ENCODE data around the gene BROX. TPM values are rescaled to one million over a fixed set of nuclear protein-coding genes. Genes with fewer than 3 reads are reported as not detected.
"Not testable (repeated sequence)": the region's sequence is repeated elsewhere in the genome, so short reads cannot be mapped to it uniquely, and the experiment has no call there.

BROX gene
- total RNA-seq, 1 donor from 2014 or later: 32.5 TPM

DNA sequence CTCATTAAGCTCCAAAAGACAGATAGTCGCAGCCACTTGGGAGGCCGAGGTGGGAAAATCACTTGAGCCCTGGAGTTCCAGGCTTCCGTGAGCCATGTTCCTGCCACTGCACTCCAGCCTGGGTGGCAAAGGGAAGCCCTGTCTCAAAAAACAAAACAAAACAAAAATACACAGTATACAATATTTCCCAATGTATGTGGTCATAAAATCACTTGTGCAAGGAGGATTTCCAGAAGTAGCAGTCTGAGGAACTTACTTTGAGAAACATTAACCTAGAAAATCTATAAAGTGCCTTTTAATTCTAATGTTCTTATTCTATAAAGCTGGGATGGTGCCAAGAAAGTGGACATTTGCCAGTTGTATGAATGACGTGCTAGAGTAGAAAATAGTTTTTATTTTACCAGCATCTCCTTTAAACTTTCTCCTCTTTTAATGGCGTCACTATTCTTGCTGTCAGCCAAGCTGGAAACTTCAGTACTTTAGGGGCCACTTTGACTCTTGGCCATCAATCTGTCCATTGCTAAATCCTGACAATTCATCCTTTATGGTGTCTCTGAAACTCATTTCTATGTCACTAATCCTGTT, 47.2 kb downstream of the BROX start:
- peaks cover 12% of the 10 kb centered on the region for H3K27me3 Mint-ChIP-seq
- H3K9me3 Mint-ChIP-seq: peaks cover 4% of the 10 kb centered on the region
- H3K27ac Mint-ChIP-seq: no peak overlapping the region
- no peak for DNase-seq (ENCODE audit: extremely low spot score, unreplicated experiment)
- H3K36me3 Mint-ChIP-seq: no peaks in the 10 kb centered on the region
- TF ChIP-seq, protein P1, sequence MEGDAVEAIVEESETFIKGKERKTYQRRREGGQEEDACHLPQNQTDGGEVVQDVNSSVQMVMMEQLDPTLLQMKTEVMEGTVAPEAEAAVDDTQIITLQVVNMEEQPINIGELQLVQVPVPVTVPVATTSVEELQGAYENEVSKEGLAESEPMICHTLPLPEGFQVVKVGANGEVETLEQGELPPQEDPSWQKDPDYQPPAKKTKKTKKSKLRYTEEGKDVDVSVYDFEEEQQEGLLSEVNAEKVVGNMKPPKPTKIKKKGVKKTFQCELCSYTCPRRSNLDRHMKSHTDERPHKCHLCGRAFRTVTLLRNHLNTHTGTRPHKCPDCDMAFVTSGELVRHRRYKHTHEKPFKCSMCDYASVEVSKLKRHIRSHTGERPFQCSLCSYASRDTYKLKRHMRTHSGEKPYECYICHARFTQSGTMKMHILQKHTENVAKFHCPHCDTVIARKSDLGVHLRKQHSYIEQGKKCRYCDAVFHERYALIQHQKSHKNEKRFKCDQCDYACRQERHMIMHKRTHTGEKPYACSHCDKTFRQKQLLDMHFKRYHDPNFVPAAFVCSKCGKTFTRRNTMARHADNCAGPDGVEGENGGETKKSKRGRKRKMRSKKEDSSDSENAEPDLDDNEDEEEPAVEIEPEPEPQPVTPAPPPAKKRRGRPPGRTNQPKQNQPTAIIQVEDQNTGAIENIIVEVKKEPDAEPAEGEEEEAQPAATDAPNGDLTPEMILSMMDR (conservative IDR thresholded peaks at IDR 0.05): no peak
- H3K4me3 Mint-ChIP-seq: no peak overlapping the region
- peaks cover 5% of the 10 kb centered on the region for H3K4me1 Mint-ChIP-seq (ENCODE audit: unreplicated experiment)

DNA sequence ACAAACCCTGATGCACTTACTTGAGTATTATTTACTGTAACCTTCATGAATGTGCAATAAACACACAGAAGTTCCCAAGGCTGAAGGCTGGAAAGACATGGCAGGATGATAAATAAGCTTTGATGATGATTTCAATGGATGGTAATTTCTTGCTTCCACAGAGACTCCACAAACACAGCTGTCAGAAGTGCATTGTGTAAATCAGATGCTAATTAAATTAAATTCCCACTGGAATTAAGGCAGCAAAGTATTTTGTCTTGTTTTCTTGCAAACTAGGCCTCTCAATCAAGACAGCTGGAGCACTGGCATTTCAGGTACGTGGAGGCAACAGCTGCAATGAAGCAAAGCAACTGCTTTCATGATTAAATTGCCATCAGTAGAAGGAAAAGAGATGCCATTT, 48.7 kb downstream of the BROX start:
- H3K27me3 Mint-ChIP-seq: peaks cover 12% of the 10 kb centered on the region
- DNase-seq (ENCODE audit: extremely low spot score, unreplicated experiment): no peak
- no peak overlapping the region for H3K27ac Mint-ChIP-seq
- TF ChIP-seq, protein P1 (conservative IDR thresholded peaks at IDR 0.05): no peak
- H3K4me1 Mint-ChIP-seq (ENCODE audit: unreplicated experiment): peaks cover 5% of the 10 kb centered on the region
- H3K4me3 Mint-ChIP-seq: no peak overlapping the region
- peaks cover 3% of the 10 kb centered on the region for H3K9me3 Mint-ChIP-seq
- no peaks in the 10 kb centered on the region for H3K36me3 Mint-ChIP-seq

DNA sequence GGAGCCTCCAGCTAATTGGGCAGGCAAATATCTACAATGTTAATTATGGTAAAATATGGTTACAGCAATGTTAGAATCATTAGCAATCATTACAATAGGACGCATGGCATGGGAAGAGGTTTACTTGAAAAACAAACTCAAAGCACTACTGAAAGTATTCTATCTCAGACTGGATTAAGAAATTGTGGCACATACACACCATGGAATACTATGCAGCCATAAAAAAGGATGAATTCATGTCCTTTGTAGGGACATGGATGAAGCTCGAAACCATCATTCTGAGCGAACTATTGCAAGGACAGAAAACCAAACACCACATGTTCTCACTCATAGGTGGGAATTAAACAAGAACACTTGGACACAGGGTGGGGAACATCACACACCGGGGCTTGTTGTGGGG, 49.8 kb downstream of the BROX start:
- not testable (repeated sequence) for H3K4me1 Mint-ChIP-seq (ENCODE audit: unreplicated experiment); H3K27ac Mint-ChIP-seq; H3K9me3 Mint-ChIP-seq; H3K4me3 Mint-ChIP-seq; H3K36me3 Mint-ChIP-seq; DNase-seq (ENCODE audit: extremely low spot score, unreplicated experiment)
- peaks cover 12% of the 10 kb centered on the region for H3K27me3 Mint-ChIP-seq

DNA sequence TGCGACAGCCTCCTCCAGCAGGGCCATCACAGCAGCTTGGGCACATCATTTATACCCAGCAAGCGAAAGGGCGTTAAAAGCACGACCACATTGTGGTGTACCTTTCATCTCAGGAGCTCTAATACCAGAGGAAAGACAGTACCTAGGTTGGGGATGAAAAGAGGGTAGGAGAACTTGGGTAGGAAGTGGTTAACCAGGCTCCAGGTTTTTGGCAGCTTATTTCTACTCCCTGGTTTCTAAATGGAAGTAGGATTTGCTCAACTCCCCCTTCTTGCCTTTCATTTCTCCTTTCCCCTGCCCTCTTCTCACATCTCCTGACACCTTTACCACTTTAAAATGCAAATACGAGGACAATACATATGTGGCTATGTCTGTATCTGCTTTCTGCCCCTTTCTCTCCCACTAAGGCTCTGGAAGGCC, 54.8 kb downstream of the BROX start:
- Mint-ChIP-seq H3K27ac (no peak overlapping the region), H3K27me3 (peaks cover 7% of the 10 kb centered on the region), H3K9me3 (peaks cover 8% of the 10 kb centered on the region), H3K36me3 (no peaks in the 10 kb centered on the region), H3K4me1 (ENCODE audit: unreplicated experiment) (no peaks in the 10 kb centered on the region), H3K4me3 (no peak overlapping the region)
- TF ChIP-seq, protein P1 (conservative IDR thresholded peaks at IDR 0.05): no peak
- DNase-seq (ENCODE audit: extremely low spot score, unreplicated experiment): no peak

DNA sequence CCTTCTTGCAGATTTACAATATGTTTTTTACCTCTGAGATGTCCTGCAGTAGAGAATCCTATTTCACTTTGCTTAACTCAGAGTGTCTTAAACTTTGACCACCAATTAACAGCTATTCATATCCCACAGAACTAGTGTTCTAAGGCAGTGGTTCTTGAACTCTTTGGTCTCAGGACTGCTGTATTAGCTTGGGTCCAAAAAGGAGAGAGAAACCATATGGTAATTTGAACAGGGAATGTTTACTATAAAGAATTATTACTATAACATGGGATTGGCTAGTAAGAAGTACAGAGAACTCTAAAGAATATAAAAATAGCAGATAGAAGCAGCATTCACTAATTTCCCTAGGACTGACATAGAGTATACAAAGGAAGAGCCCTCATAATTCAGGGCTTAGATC, 56.2 kb downstream of the BROX start:
- Mint-ChIP-seq H3K27ac (no peak overlapping the region), H3K27me3 (peaks cover 7% of the 10 kb centered on the region), H3K9me3 (peaks cover 8% of the 10 kb centered on the region), H3K4me3 (no peak overlapping the region), H3K36me3 (no peaks in the 10 kb centered on the region), H3K4me1 (ENCODE audit: unreplicated experiment) (no peaks in the 10 kb centered on the region)
- TF ChIP-seq, protein P1 (conservative IDR thresholded peaks at IDR 0.05): no peak
- no peak for DNase-seq (ENCODE audit: extremely low spot score, unreplicated experiment)

DNA sequence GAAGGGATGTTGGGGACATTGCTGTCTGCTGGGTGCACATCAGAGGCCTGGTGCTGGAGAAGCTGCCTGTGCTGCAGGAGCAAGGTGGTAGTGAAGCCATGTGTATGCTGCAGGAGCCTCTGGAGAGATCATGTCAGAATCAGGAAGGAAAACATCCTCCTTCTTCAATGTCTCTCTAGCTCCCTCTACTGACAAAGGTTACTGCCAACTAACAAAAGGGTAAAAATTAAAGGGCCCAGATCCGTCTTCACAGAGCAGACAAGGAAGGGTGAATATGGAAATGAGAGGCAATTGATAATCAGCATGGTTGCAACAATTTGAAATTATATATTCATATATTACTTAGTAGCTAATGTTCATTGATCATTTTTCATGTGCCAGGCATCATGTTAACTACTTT, 56.8 kb downstream of the BROX start:
- Mint-ChIP-seq H3K36me3 (no peaks in the 10 kb centered on the region), H3K27me3 (peaks cover 6% of the 10 kb centered on the region), H3K27ac (no peak overlapping the region), H3K9me3 (peaks cover 8% of the 10 kb centered on the region), H3K4me3 (no peak overlapping the region), H3K4me1 (ENCODE audit: unreplicated experiment) (no peaks in the 10 kb centered on the region)
- TF ChIP-seq, protein P1 (conservative IDR thresholded peaks at IDR 0.05): peak; percentile 18
- DNase-seq (ENCODE audit: extremely low spot score, unreplicated experiment): no peak

Data from type B pancreatic cell (in vitro differentiated cells).